PC-3 (cell line): ENCODE results near the gene CST6. TPM values are rescaled to one million over a fixed set of nuclear protein-coding genes. Genes with fewer than 3 reads are reported as not detected.
A peak's percentile ranks its signal among the peaks of the same experiment; 100 is the strongest.

Source experiments
- ATAC-seq: fragments of 200-7000 bp; cut with Tn5 transposase; 2 replicates; pipeline ENCODE4 v1.9.1; 2020; ENCODE audit warnings: mild to moderate bottlenecking, moderate library complexity
- BruUV-seq: library from RNA; stranded (reverse); fragments of 400-500 nt; replicated peaks from 2 replicates; lab custom pipeline; 2021; lab: Mats Ljungman, UMichigan
- CTCF ChIA-PET: fragments of 300-600 bp; sonication (Branson Sonifier 250); formaldehyde crosslinking; loops from one replicate; lab custom pipeline; 2022; ENCODE audit warnings: antibody characterized with exemption; lab: Charles Lee
- POLR2A ChIA-PET: fragments of 300-600 bp; sonication (Branson Sonifier 250); formaldehyde crosslinking; loops from one replicate; lab custom pipeline; 2022; ENCODE audit warnings: antibody characterized with exemption; ENCODE audit not compliant: unreplicated experiment; lab: Charles Lee
- DNase-seq: peaks from one replicate; pipeline ENCODE4 v3.0.0-alpha.2; 2015
- H2AFZ ChIP-seq: fragments of 300-600 bp; sonication (generic); 2 replicates; pipeline ENCODE4 v1.6.0; 2016; ENCODE audit warnings: antibody characterized with exemption, low read length
- H3F3A ChIP-seq: fragments of 300-600 bp; sonication (generic); one replicate; pipeline ENCODE4 v1.6.0; 2017; ENCODE audit warnings: antibody characterized with exemption, low read length, control low read depth, mild to moderate bottlenecking; ENCODE audit not compliant: unreplicated experiment
- H3K27ac ChIP-seq: fragments of 300-600 bp; sonication (generic); 2 replicates; pipeline ENCODE4 v1.5.1; 2016; ENCODE audit warnings: mild to moderate bottlenecking, low read length
- H3K27me3 ChIP-seq: fragments of 300-600 bp; sonication (generic); 2 replicates; pipeline ENCODE4 v1.6.1; 2016; ENCODE audit warnings: low read length, mixed read lengths
- H3K36me3 ChIP-seq: fragments of 300-600 bp; sonication (generic); 2 replicates; pipeline ENCODE4 v1.6.1; 2016; ENCODE audit warnings: low read depth, mixed run types, low read length, mixed read lengths
- H3K4me1 ChIP-seq: fragments of 300-600 bp; sonication (generic); 2 replicates; pipeline ENCODE4 v1.5.1; 2016; ENCODE audit warnings: low read length; ENCODE audit not compliant: insufficient read depth
- H3K4me2 ChIP-seq: fragments of 300-600 bp; sonication (generic); 2 replicates; pipeline ENCODE4 v1.6.0; 2016; ENCODE audit warnings: low read length
- H3K4me3 ChIP-seq: fragments of 300-600 bp; sonication (generic); 2 replicates; pipeline ENCODE4 v1.5.1; 2016; ENCODE audit warnings: mild to moderate bottlenecking, low read length, mixed read lengths
- H3K79me2 ChIP-seq: fragments of 300-600 bp; sonication (generic); 2 replicates; pipeline ENCODE4 v1.6.1; 2017; ENCODE audit warnings: low read length, mixed read lengths
- H3K9ac ChIP-seq: fragments of 300-600 bp; sonication (generic); 2 replicates; pipeline ENCODE4 v1.6.0; 2016; ENCODE audit warnings: mild to moderate bottlenecking, low read length
- H3K9me2 ChIP-seq: fragments of 300-600 bp; sonication (generic); replicated peaks from 2 replicates; pipeline ENCODE4 v1.6.1; 2016; ENCODE audit warnings: mixed run types, low read length, mixed read lengths
- H3K9me3 ChIP-seq: fragments of 300-600 bp; sonication (generic); 2 replicates; pipeline ENCODE4 v1.6.1; 2016; ENCODE audit warnings: low read length, mixed read lengths
- H4K20me1 ChIP-seq: fragments of 300-600 bp; sonication (generic); 2 replicates; pipeline ENCODE4 v1.6.1; 2016; ENCODE audit warnings: low read length, mixed read lengths
- EZH2 ChIP-seq: fragments of 300-600 bp; sonication (generic); IDR thresholded peaks from one replicate; pipeline ENCODE4 v1.6.1; 2017; ENCODE audit warnings: antibody characterized with exemption, mild to moderate bottlenecking, low read length; ENCODE audit not compliant: unreplicated experiment
- EZH2phosphoT487 ChIP-seq: fragments of 300-600 bp; sonication (generic); IDR thresholded peaks from 2 replicates; pipeline ENCODE4 v1.6.1; 2018; ENCODE audit warnings: mild to moderate bottlenecking, antibody characterized with exemption, low read length, borderline replicate concordance
- intact Hi-C: fragments of 100-400 bp; cut with micrococcal nuclease; formaldehyde crosslinking; loops from 2 replicates; pipeline ENCODE4 v1.9.0; 2023
- total RNA-seq: library from RNA; depleted of rRNA; stranded (reverse); fragments of >200 nt; gene quantifications from 2 replicates; pipeline ENCODE4 v1.2.3, GENCODE V29; 2014
- TF ChIP-seq, protein P1 (sequence below): fragments of 300-600 bp; sonication (generic); conservative IDR thresholded peaks from 2 replicates; pipeline ENCODE4 v1.5.1; 2017; ENCODE audit warnings: antibody characterized with exemption, low read depth, mild to moderate bottlenecking, low read length

CST6 gene
- total RNA-seq, 1 experiment from 2014 or later = 84.2 TPM

DNA sequence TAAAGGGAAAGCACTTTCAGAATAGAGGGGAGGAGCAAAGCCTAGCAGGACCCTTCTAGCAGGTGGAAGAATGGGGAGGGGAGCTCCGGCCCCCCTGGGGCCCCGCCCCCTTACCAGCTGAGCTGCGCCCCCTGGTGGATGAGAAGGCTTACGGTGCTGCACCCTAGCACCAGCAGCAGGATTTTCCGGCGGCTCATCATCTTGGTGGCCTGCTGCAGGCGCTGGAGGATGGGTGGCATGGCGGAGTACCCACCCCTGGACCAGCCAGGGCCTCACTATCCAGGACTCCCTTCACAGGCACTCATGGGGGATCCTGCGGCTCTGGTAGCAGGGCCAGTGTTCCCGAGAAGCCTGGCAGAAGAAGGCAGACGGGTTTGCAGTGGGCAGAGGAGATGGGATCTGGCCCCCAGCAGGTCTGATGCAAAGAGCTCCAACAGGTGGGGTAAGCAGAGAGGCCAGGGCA is 33.4 kb downstream of the CST6 start:
- Histone ChIP-seq H4K20me1 (no peaks in the 10 kb centered on the region), H3F3A (no peaks in the 10 kb centered on the region), H3K36me3 (no peaks in the 10 kb centered on the region), H3K9ac (no peak overlapping the region), H3K9me3 (no peaks in the 10 kb centered on the region), H2AFZ (peak overlapping the region; percentile 10; the same call in 1 of the 2 replicates), H3K27me3 (no peaks in the 10 kb centered on the region), H3K9me2 (no peaks in the 10 kb centered on the region), H3K4me2 (peak overlapping the region; percentile 41), H3K4me1 (no peaks in the 10 kb centered on the region), H3K27ac (no peak overlapping the region), H3K4me3 (0 out of 2 replicates have a peak overlapping the region, but pooled peaks have one; percentile 15), H3K79me2 (no peaks in the 10 kb centered on the region)
- TF ChIP-seq, protein P1, sequence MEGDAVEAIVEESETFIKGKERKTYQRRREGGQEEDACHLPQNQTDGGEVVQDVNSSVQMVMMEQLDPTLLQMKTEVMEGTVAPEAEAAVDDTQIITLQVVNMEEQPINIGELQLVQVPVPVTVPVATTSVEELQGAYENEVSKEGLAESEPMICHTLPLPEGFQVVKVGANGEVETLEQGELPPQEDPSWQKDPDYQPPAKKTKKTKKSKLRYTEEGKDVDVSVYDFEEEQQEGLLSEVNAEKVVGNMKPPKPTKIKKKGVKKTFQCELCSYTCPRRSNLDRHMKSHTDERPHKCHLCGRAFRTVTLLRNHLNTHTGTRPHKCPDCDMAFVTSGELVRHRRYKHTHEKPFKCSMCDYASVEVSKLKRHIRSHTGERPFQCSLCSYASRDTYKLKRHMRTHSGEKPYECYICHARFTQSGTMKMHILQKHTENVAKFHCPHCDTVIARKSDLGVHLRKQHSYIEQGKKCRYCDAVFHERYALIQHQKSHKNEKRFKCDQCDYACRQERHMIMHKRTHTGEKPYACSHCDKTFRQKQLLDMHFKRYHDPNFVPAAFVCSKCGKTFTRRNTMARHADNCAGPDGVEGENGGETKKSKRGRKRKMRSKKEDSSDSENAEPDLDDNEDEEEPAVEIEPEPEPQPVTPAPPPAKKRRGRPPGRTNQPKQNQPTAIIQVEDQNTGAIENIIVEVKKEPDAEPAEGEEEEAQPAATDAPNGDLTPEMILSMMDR = peak; percentile 99
- no peak for TF ChIP-seq EZH2phosphoT487
- no TSS peak for BruUV-seq
- peak; percentile 90 for DNase-seq
- ChIA-PET POLR2A (interaction anchor here (0.6 to 0.7 kb wide), 2 partner anchors 145 to 155 kb away, joined by 3 to 4 read pairs; no protein-coding TSS in a partner anchor), CTCF (interaction anchor here (0.5 to 1.5 kb wide), 10 partner anchors 10 to 222 kb away, joined by 3 to 8 read pairs (median 4); no protein-coding TSS in a partner anchor)
- ATAC-seq = peak; percentile 98
- intact Hi-C loops = loop anchor here (1.0 to 2.0 kb wide), 2 partner anchors 42 to 56 kb away; partner anchors contain the start of genes BANF1 and EIF1AD

DNA sequence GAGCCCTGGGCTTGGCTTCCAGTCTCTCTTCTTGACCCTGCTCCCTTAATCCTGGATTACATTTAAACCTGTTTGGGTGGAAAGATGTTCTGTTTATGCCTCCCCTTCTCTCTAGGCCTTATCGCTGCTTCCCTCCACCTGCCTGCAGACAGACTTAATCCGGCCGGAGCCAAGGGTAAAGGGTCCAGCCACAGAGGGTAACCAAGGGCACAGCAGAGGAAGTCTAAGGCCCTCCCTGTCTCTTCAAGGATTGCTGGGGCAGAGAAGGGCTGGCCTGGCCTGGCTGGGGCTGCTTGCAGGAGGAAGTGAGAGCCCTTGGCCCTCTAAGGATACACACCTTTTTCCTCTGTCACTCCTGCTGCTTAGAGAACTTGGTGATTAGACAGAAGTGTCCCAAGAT is 35.1 kb downstream of the CST6 start:
- CTCF ChIA-PET = no interaction called here

More for the DNA sequence above, 35.1 kb downstream of the CST6 start:
- Histone ChIP-seq H3K4me1 (peaks cover 10% of the 10 kb centered on the region), H4K20me1 (no peaks in the 10 kb centered on the region), H3K9me2 (no peaks in the 10 kb centered on the region), H3K27me3 (no peaks in the 10 kb centered on the region), H3K79me2 (no peaks in the 10 kb centered on the region), H3K4me2 (no peak overlapping the region), H3K4me3 (no peak overlapping the region), H2AFZ (no peak overlapping the region), H3K27ac (no peak overlapping the region), H3K9ac (no peak overlapping the region), H3F3A (no peaks in the 10 kb centered on the region), H3K36me3 (no peaks in the 10 kb centered on the region), H3K9me3 (no peaks in the 10 kb centered on the region)
- ATAC-seq (no peak), DNase-seq (no peak)
- no peak for TF ChIP-seq EZH2phosphoT487
- TF ChIP-seq, protein P1 = no peak
- no peak for TF ChIP-seq EZH2
- intact Hi-C loops = no loop called here
- no TSS peak for BruUV-seq
- POLR2A ChIA-PET = no interaction called here
